G401.6 (cell line): ENCODE results near the gene DFFA.
"Not testable (repeated sequence)": the region's sequence is repeated elsewhere in the genome, so short reads cannot be mapped to it uniquely, and the experiment has no call there.

Experiments used
- FAIRE-seq: peaks from 2 replicates; lab custom pipeline; 2012; peaks lifted over from hg19 to GRCh38; lab: Jason Lieb, UNC

DFFA gene

GRCh38 chr1:10472220-10473144, at the start of gene DFFA:
TSS of gene DFFA (minus strand) at chr1:10472529. CDS start at chr1:10472458, 71 bp downstream.
- peak; percentile 98 for FAIRE-seq

DNA sequence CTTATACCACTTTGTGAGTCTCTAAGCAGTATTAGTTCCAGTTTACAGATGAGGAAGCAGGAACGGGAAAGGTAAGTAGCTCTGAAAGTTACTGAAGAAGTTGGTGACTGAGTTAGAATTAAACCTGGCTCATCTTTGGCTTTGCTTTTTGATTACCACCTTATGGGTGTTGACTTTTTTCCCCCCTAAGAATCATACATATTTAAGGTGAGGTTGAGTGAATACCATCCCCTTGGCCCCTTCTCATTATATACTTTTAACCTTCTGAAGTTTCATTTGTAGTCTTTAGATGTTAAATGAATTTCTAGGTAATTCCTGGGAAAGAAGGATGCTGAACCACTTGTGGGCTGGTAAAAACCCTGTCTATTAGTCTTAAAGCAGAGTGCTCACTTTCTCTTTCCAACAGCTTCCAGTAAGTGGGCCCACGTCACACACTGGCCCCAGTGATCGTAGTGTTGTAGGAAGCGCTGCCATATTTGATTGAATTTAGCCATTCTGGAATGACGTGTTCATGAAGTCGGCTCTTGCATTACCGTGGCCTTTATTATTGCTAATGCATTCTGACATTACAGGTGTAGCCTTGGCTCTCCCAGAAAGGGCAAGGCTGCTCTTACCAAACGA, 49.3 kb upstream of the DFFA start:
- no peak for FAIRE-seq

DNA sequence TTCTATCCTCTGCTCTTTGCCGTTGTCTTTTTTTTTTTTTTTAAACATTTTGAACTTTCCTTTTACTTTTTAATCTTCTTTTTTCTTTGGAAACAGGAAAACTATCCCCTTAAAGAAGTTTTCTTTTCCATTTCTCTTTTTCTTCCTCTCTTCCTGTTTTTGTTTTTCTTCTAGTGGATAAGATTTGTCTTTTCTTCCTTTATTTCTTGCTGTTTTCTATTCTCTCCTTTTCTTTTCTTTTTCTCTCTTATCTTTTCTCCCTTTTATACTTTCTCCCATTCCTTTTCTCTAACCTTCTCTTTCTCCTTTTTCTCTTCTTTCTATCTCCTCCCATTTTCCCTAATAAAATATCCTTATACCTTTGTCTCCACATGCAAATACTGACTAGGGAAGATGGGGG, 48.6 kb upstream of the DFFA start:
- no peak for FAIRE-seq

DNA sequence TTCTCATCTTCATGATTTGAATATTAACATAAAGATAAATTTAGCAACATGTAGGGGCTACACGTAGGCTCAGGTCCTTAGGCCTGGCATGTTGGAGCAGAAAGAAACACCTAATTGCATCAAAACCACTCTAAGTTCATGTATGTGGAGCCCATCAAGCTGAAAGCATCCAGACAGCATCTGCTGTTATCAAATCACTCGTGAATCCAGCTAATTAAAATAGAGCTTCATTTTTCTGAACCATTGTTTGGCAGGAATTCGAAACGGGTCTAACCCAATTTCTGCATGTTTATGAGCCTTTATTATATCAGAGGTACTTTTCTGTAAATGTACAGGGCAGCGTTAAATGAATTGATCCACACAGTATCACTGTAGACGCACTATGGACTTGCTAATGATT, 48.2 kb upstream of the DFFA start:
- FAIRE-seq = no peak

- no peak for FAIRE-seq
These were observed 46.7 kb upstream of the DFFA start for GRCh38 chr1:10519016-10519417.

DNA sequence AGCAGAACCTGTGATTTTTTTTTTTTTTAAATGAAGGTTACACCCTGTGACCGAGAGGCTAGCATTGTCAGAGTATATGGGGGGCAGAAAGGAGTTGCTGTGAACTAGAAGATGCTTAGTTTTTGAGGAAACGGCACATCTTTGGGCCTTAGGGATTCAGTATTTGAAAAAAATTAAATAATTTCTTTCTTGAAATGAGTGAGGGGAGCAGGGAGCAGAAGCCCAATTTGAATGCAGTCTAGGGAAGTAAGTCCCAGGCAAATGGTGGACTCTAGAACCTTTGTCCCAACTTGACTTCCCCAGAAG, 45.3 kb upstream of the DFFA start:
- FAIRE-seq = no peak

- no peak for FAIRE-seq
These were observed 44.8 kb upstream of the DFFA start for GRCh38 chr1:10516925-10517676.

GRCh38 chr1:10515976-10516750, 43.8 kb upstream of the DFFA start:
- FAIRE-seq = no peak

GRCh38 chr1:10515301-10515975, 43.1 kb upstream of the DFFA start:
- FAIRE-seq = no peak

DNA sequence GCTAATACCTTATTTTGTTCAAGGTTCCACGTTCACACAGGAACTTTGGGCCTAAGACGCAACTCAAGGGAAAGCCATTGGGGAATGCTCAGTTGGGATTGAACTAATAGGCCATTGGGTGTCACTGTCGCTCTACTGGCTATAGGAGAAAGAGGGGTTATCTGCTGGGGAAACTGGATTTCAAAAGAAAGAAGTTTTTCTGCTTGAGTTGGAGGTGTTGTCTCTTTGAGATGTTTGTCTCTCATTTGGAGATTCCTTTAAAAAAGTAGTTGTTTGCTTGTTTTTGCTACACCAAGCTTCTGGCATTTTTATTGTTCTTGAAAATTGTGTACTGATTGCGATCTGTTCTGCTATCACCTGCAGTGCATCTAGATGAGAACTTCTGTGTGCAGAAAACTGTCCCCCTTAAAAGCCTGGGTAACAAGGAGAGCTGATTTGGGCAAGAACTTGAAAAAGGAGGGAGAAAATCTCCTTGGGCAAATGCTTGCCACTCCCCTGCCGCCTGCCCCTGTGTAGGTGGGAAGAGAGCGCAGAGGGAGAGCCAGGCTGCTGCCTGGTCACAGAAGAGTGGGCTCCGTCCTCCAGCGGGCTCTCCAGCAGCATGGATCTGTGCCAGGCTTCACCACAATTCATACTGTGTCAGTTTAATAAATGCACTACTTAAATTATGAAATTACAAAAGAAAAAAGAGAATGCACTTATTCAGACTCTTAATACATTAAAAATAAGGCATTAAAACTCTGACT, 42.3 kb upstream of the DFFA start:
- peak; percentile 64 for FAIRE-seq

- FAIRE-seq = no peak
These were observed 40.9 kb upstream of the DFFA start for GRCh38 chr1:10513199-10513598.

DNA sequence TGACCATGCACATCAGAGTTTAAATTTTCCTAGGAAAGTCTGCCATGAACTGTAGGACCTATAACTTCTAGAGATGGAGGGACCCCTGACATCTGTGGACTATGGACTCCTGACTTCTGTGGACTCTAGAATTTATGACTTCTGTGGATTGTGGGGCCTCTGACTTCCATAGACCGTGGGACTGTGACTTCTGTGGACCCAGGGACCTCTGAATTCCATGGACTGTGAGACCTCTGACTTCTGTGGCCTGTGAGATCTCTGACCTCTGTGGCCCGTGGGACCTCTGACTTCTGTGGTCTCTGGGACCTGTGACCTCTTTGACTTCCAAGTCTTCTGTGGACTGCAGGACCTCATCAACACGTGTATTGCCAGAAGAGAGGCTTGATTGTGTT, 39.2 kb upstream of the DFFA start:
- no peak for FAIRE-seq

GRCh38 chr1:10510520-10511493, 38.5 kb upstream of the DFFA start:
- no peak for FAIRE-seq

- no peak for FAIRE-seq
These were observed 37.6 kb upstream of the DFFA start for GRCh38 chr1:10509809-10510509.

- FAIRE-seq = no peak
These were observed 36.2 kb upstream of the DFFA start for GRCh38 chr1:10508511-10508951.

GRCh38 chr1:10507111-10507879, 35.0 kb upstream of the DFFA start:
- FAIRE-seq = peak; percentile 88

DNA sequence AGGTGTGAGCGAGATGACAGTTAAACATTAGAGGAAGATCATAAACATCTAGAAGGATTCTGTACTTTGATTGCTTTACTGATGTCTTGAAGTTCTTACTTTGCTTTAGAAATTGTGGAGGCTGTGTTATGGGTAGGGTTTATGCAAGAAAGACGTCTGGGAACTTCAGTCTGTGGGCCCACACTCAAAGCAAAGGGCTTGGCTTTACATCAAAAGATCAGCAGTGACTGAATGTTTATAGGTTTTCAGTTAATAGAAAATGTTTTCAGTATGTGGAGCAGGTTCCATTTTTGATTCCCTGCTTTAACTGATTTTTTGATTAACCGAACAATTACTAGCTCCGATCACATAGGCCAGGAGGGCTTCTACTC, 34.3 kb upstream of the DFFA start:
- FAIRE-seq = no peak

DNA sequence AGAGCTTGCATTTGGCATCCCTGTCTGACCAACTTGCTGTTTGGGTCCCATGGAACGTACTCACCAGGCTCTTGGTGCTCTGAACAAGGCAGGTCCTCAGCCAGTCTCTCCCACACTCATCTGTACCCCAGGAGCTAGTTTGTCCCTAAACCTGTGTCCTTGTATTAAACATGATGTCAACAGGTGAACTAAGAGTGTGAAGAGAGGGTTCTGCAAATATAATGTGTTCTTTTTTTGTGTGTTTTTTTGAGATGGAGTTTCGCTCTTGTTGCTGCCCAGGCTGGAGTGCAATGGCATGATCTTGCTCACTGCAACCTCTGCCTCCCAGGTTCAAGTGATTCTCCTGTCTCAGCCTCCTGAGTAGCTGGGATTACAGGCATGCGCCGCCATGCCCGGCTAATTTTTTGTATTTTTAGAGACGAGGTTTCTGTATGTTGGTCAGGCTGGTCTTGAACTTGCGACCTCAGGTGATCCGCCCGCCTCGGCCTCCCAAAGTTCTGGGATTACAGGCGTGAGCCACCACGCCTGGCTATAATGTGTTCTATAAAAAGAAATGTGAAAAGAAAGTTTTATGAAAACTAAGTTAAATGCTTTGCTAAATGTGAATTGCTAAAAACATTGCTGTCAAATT, 33.8 kb upstream of the DFFA start:
- not testable (repeated sequence) for FAIRE-seq
